HL-60 (cell line): ENCODE data around the gene MND1.

Experiments
- DNase-seq, 2 experiments: peaks; one replicate each; pipeline ENCODE4 v3.0.0-alpha.2; 2010 to 2020; ENCODE audit warnings: low read depth in 1 of 2, low spot score in 1 of 2
- H3K27ac ChIP-seq: fragments of 250-450 bp; sonication (Bioruptor Pico); replicated peaks from 2 replicates; pipeline ENCODE4 v1.5.1; 2020; ENCODE audit warnings: mild to moderate bottlenecking, moderate library complexity
- H3K27me3 ChIP-seq: fragments of 250-450 bp; sonication (Bioruptor Pico); 2 replicates; pipeline ENCODE4 v1.5.1; 2021; ENCODE audit warnings: mild to moderate bottlenecking, moderate library complexity; ENCODE audit not compliant: insufficient read depth, poor library complexity, severe bottlenecking
- H3K4me3 ChIP-seq: replicated peaks from 2 replicates; pipeline ENCODE4 v1.5.1; 2011; ENCODE audit warnings: mild to moderate bottlenecking, control low read depth, low read length; ENCODE audit not compliant: insufficient read depth
- CTCF ChIP-seq: IDR thresholded peaks from one replicate; pipeline ENCODE4 v1.5.1; 2011; ENCODE audit warnings: low read length, control low read depth, inconsistent platforms; ENCODE audit not compliant: insufficient read depth
- GABPA ChIP-seq: IDR thresholded peaks from 2 replicates; pipeline ENCODE4 v1.6.1; 2012; ENCODE audit warnings: low read depth
- POLR2AphosphoS5 ChIP-seq: IDR thresholded peaks from 2 replicates; pipeline ENCODE4 v1.6.1; 2012; ENCODE audit warnings: low read depth
- REST ChIP-seq: IDR thresholded peaks from 2 replicates; pipeline ENCODE4 v1.6.1; 2012; ENCODE audit warnings: low read depth; ENCODE audit not compliant: insufficient replicate concordance
- SPI1 ChIP-seq: IDR thresholded peaks from 2 replicates; pipeline ENCODE4 v1.6.1; 2012; ENCODE audit warnings: low read depth, mild to moderate bottlenecking, borderline replicate concordance

MND1 gene

GRCh38 chr4:153432965-153433753 lies 88.7 kb downstream of the MND1 start:
- Histone ChIP-seq H3K27ac (peak overlapping the region; percentile 59), H3K27me3 (no peaks in the 10 kb centered on the region), H3K4me3 (peak overlapping the region; percentile 25)
- peak; percentile 57 to 90 for DNase-seq
- TF ChIP-seq POLR2AphosphoS5, result peak; percentile 31; the same call in 1 of the 2 replicates
- peak; percentile 62 for TF ChIP-seq CTCF
- peak; percentile 96 for TF ChIP-seq SPI1
- TF ChIP-seq GABPA, result no peak; the same call in 1 of the 2 replicates

GRCh38 chr4:153433754-153434105 lies 89.2 kb downstream of the MND1 start:
- TF ChIP-seq GABPA (no peak), REST (no peak), CTCF (no peak), POLR2AphosphoS5 (no peak), SPI1 (no peak)
- Histone ChIP-seq H3K27ac (peak overlapping the region; percentile 59; the same call in 1 of the 2 replicates), H3K4me3 (peak overlapping the region; percentile 25), H3K27me3 (no peaks in the 10 kb centered on the region)
- DNase-seq, result no peak

- no peak overlapping the region for H3K4me3 ChIP-seq
- no peaks in the 10 kb centered on the region for H3K27me3 ChIP-seq
- DNase-seq, result no peak
- no peak overlapping the region for H3K27ac ChIP-seq
- TF ChIP-seq CTCF, result no peak
- TF ChIP-seq GABPA, result no peak
- no peak for TF ChIP-seq SPI1
- TF ChIP-seq REST, result no peak
- no peak for TF ChIP-seq POLR2AphosphoS5
Measured at GRCh38 chr4:153434190-153434589, 89.7 kb downstream of the MND1 start.
